ENCODE results near the gene TM2D3. TPM values are rescaled to one million over a fixed set of nuclear protein-coding genes. Genes with fewer than 3 reads are reported as not detected.

TM2D3 gene
- total and polyA plus RNA-seq, 9 donors: 46.0 to 76.9 (median 57.3) TPM

DNA sequence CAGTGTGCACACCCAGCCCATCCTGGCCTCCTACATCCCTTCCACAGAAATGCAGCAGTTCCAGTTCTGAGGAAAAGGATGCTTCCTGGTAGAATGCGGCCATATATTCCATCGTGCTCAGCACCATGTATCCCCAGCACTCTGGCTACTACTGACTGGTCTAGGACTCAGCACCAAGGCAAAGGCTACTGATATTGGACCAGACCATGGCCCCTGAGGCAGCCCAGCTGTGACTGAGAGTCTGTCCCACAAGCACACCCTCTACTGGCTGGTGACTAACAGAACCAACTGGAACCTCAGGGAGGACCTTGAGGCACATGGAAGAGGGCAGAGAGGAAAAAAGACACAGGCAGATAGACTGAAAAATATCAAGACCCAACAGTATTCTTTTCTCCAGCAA lies 42.1 kb upstream of the TM2D3 start:
- TF ChIP-seq CTCF (IDR thresholded peaks at IDR 0.05): no peak
- TF ChIP-seq EP300 (IDR thresholded peaks at IDR 0.05): no peak
- TF ChIP-seq POLR2A (IDR thresholded peaks at IDR 0.05): no peak
- H3K36me3 ChIP-seq: no peaks in the 10 kb centered on the region
- no peaks in the 10 kb centered on the region for H3K27me3 ChIP-seq
- H3K9me3 ChIP-seq: no peaks in the 10 kb centered on the region
- no peaks in the 10 kb centered on the region for H3K4me1 ChIP-seq (ENCODE audit: insufficient read depth)
- intact Hi-C loops (cut with DNase I): no loop called here
- WGBS, 3 donors: 91 to 92% (median 92%) methylated on average over 2 of the region's 2 CpGs
- no peak overlapping the region for H3K27ac ChIP-seq
- no peak for DNase-seq
- H3K4me3 ChIP-seq: no peak overlapping the region

- H3K36me3 ChIP-seq: no peaks in the 10 kb centered on the region
- no peak overlapping the region for H3K27ac ChIP-seq
- H3K27me3 ChIP-seq: no peaks in the 10 kb centered on the region
- no peak for DNase-seq
- WGBS, 3 donors: 92 to 96% (median 92%) methylated on average over 4 of the region's 4 CpGs
- H3K4me1 ChIP-seq (ENCODE audit: insufficient read depth): no peaks in the 10 kb centered on the region
- TF ChIP-seq POLR2A (IDR thresholded peaks at IDR 0.05): no peak
- no peak for TF ChIP-seq CTCF (IDR thresholded peaks at IDR 0.05)
- TF ChIP-seq EP300 (IDR thresholded peaks at IDR 0.05): no peak
- intact Hi-C loops (cut with DNase I): no loop called here
- no peaks in the 10 kb centered on the region for H3K9me3 ChIP-seq
- no peak overlapping the region for H3K4me3 ChIP-seq
Measured at GRCh38 chr15:101692801-101693598, 40.8 kb upstream of the TM2D3 start.

DNA sequence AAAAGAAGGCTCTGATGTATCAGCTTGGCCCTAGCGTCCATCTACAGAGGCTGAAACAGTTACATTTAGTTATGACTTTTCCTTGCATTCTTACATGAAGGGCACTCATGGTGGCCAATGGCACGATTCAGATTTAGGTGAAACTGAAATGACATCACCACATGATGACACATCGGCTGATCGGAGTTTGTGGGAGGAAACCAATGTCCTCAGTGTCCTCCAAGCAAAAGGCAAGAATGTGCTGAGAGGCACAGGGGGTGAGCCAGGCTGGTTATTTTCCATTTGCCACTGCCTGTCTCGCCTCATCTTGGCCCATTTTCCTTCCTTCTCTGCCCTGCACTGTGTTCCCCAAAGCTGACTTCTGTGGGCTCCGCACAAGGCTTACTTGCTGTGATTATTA lies 37.7 kb upstream of the TM2D3 start:
- intact Hi-C loops (cut with DNase I): no loop called here
- no peaks in the 10 kb centered on the region for H3K27me3 ChIP-seq
- H3K27ac ChIP-seq: no peak overlapping the region
- 89 to 96% (median 94%) methylated on average over 6 of the region's 6 CpGs for WGBS, 3 donors
- H3K9me3 ChIP-seq: no peaks in the 10 kb centered on the region
- TF ChIP-seq CTCF (IDR thresholded peaks at IDR 0.05) (no peak), EP300 (IDR thresholded peaks at IDR 0.05) (no peak), POLR2A (IDR thresholded peaks at IDR 0.05) (no peak)
- H3K4me3 ChIP-seq: no peak overlapping the region
- H3K36me3 ChIP-seq: no peaks in the 10 kb centered on the region
- no peak for DNase-seq
- H3K4me1 ChIP-seq (ENCODE audit: insufficient read depth): no peaks in the 10 kb centered on the region

- H3K9me3 ChIP-seq: no peaks in the 10 kb centered on the region
- no peaks in the 10 kb centered on the region for H3K27me3 ChIP-seq
- H3K36me3 ChIP-seq: no peaks in the 10 kb centered on the region
- no peak for TF ChIP-seq CTCF (IDR thresholded peaks at IDR 0.05)
- no peak for TF ChIP-seq POLR2A (IDR thresholded peaks at IDR 0.05)
- no peak for TF ChIP-seq EP300 (IDR thresholded peaks at IDR 0.05)
- DNase-seq: no peak
- WGBS, 3 donors: 78 to 86% (median 79%) methylated on average over 2 of the region's 2 CpGs
- intact Hi-C loops (cut with DNase I): no loop called here
- H3K4me3 ChIP-seq: no peak overlapping the region
- no peak overlapping the region for H3K27ac ChIP-seq
- H3K4me1 ChIP-seq (ENCODE audit: insufficient read depth): no peaks in the 10 kb centered on the region
Measured at GRCh38 chr15:101686718-101687117, 34.5 kb upstream of the TM2D3 start.

All from ovary (tissue), 9 donors.